Esophagus squamous epithelium (tissue), 4 donors: ENCODE measurements around the gene ENGASE.

Experiments used
- CTCF ChIP-seq, 6 experiments: fragments of 450-650 bp in 4 of 6; fragments of 200-600 bp in 2 of 6; sonication (generic) in 2 of 6; IDR thresholded peaks; one replicate each; pipeline ENCODE4 v1.5.1; 2016 to 2019; ENCODE audit warnings: antibody characterized with exemption in 6 of 6, mild to moderate bottlenecking in 4 of 6, moderate library complexity in 4 of 6
- POLR2A ChIP-seq, 4 donors: fragments of 450-650 bp; IDR thresholded peaks; one replicate each; pipeline ENCODE4 v1.6.1; 2017; ENCODE audit warnings: antibody characterized with exemption in 4 of 4, mild to moderate bottlenecking in 4 of 4, moderate library complexity in 3 of 4

- TF ChIP-seq POLR2A (IDR thresholded peaks at IDR 0.05) (no peak), CTCF (IDR thresholded peaks at IDR 0.05) (no peak)
Measured at GRCh38 chr17:79053251-79053925, 21.2 kb upstream of the ENGASE start.
